Stimulated activated naive B cell treated with anti-CD40 and anti-IgM and Interleukin-4, amounts not matched to agents 10 μg/mL and 1 μg/mL and 100 μg/mL, for 72 hours (primary cell): ENCODE data around the gene MFAP3.
"Not testable (repeated sequence)": the region's sequence is repeated elsewhere in the genome, so short reads cannot be mapped to it uniquely, and the experiment has no call there.

Experiments
- ATAC-seq, 2 donors: fragments of 150-1000 bp; cut with Tn5 transposase; replicated peaks; 2 replicates each; pipeline ENCODE4 v1.10.0; 2021; ENCODE audit warnings: moderate library complexity in 1 of 2
- DNase-seq: peaks from one replicate; pipeline ENCODE4 v3.0.0; 2021
- H3K27ac Mint-ChIP-seq: one replicate; pipeline ENCODE4 v1.8.0; 2022; ENCODE audit warnings: mild to moderate bottlenecking, mixed read lengths
- H3K27me3 Mint-ChIP-seq, 2 donors: one replicate each; pipeline ENCODE4 v1.8.0; 2022; ENCODE audit warnings: mixed read lengths in 2 of 2
- H3K36me3 Mint-ChIP-seq, 2 donors: one replicate each; pipeline ENCODE4 v1.8.0; 2022; ENCODE audit warnings: mixed read lengths in 2 of 2, mild to moderate bottlenecking in 1 of 2
- H3K4me1 Mint-ChIP-seq, 2 donors: one replicate each; pipeline ENCODE4 v1.8.0; 2022; ENCODE audit warnings: mixed read lengths in 2 of 2, mild to moderate bottlenecking in 1 of 2
- H3K4me3 Mint-ChIP-seq, 2 donors: one replicate each; pipeline ENCODE4 v1.8.0; 2022; ENCODE audit warnings: mild to moderate bottlenecking in 2 of 2, mixed read lengths in 2 of 2, moderate library complexity in 1 of 2
- H3K9me3 Mint-ChIP-seq, 2 donors: one replicate each; pipeline ENCODE4 v1.8.0; 2022; ENCODE audit warnings: mixed read lengths in 2 of 2, mild to moderate bottlenecking in 1 of 2

Gene MFAP3

GRCh38 chr5:154060606-154061005 is 21.8 kb downstream of the MFAP3 start:
- H3K9me3 Mint-ChIP-seq, result no peaks in the 10 kb centered on the region
- no peaks in the 10 kb centered on the region for H3K27me3 Mint-ChIP-seq
- H3K4me1 Mint-ChIP-seq, result peaks cover 20 to 25% of the 10 kb centered on the region in 2 donors
- ATAC-seq, result no peak
- peaks cover 6 to 26% of the 10 kb centered on the region in 2 donors for H3K36me3 Mint-ChIP-seq
- no peak for DNase-seq
- no peak overlapping the region for H3K27ac Mint-ChIP-seq
- no peak overlapping the region for H3K4me3 Mint-ChIP-seq

DNA sequence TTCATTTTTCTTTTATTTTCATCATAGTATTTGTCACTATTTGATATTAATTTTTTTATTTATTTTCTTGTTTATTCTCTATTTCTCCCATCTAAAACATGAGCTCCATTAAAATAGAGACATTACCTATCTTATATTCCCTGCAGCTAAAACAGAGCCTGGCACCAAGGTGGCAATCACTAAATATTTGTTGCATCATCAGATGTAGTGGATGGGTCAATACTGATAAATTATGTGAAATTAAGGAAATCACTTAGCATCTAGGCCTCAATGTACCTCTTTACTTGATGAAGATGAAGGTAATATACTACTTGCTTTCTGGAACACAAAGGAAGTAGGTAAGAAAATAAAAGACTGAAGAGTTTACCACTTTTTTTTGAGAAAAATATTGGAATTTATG is 24.6 kb downstream of the MFAP3 start:
- Mint-ChIP-seq H3K4me1 (peaks cover 15 to 16% of the 10 kb centered on the region in 2 donors), H3K9me3 (no peaks in the 10 kb centered on the region), H3K4me3 (no peak overlapping the region), H3K36me3 (peaks cover 3 to 21% of the 10 kb centered on the region in 2 donors), H3K27me3 (no peaks in the 10 kb centered on the region), H3K27ac (no peak overlapping the region)
- DNase-seq (no peak), ATAC-seq (no peak)

DNA sequence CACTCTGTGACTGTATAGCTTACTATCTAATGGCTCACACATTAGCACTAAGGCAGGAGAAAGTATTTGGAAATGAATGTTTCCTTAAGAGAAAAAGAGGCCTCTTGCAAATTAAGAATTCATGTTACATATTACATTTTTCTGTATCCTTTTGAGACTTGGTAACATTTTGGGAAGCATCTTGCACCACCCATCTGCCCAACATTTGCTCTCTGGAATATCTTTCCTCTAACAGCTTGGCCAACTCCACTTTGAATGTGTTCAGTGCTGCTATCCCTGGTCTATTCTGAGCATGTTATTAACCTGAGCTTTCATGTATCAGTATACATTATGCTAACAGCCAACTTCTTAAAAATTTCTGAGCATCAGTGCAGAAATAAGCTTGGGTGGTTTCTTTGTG is 27.2 kb downstream of the MFAP3 start:
- ATAC-seq, result no peak
- no peak overlapping the region for H3K27ac Mint-ChIP-seq
- H3K36me3 Mint-ChIP-seq, result peaks cover 0 to 9% of the 10 kb centered on the region in 2 donors
- H3K9me3 Mint-ChIP-seq, result no peaks in the 10 kb centered on the region
- no peaks in the 10 kb centered on the region for H3K4me1 Mint-ChIP-seq
- DNase-seq, result no peak
- peaks cover 0 to 5% of the 10 kb centered on the region in 2 donors for H3K27me3 Mint-ChIP-seq
- H3K4me3 Mint-ChIP-seq, result no peak overlapping the region

DNA sequence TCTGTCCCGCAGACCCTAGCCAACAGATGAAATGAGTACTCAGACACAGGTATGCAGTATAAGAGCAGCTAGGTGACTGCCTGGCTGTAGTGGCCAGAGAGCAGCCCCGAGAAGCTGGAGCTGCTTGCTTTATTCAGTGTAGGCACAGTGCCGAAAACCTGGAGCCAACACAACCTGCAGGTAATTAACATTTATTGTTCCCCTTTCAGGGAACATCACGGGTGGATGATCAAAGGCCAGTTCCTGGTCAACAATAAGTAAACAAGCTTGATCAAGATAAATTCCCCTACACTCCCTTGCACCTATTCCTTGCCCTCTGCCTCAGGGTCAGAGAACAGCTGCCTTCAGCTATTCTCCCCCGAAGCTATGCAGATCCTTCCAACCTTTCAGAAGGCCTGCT is 31.1 kb downstream of the MFAP3 start:
- H3K27me3 Mint-ChIP-seq, result peaks cover 11 to 14% of the 10 kb centered on the region in 2 donors
- not testable (repeated sequence) for H3K36me3 Mint-ChIP-seq, H3K4me3 Mint-ChIP-seq, H3K9me3 Mint-ChIP-seq, DNase-seq, H3K27ac Mint-ChIP-seq, ATAC-seq
- H3K4me1 Mint-ChIP-seq, result peaks cover 0 to 12% of the 10 kb centered on the region in 2 donors

DNA sequence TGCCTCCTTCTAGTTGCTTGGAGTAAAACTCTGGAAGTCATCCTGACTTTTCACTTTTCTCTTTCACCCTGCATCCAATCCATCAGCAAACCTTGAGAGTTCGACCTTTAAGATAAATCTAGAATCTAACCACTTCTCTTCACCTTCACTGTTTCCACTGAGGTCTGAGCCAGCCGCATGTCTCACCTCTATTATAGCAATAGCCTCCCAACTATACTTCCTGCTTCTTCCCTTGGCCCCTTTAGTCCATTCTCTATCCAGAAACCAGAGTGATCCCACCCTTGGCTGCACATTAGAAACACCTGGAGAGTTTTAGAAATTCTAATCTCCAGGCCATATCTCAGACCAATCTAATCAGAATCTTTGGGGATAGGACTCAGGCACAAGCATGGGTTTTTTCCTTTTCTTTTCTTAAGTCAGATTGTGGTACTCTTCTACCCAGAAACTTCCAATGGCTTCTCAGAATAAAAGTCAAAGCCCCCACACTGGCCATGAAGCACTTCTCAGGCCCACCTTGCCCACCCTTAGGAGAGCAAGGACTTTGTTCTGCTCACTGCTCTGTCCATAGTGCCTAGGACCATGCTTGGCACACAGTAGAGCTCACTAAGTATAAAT is 33.1 kb downstream of the MFAP3 start:
- H3K4me3 Mint-ChIP-seq, result no peak overlapping the region
- no peak overlapping the region for H3K27ac Mint-ChIP-seq
- H3K36me3 Mint-ChIP-seq, result no peaks in the 10 kb centered on the region
- H3K27me3 Mint-ChIP-seq, result peaks cover 11 to 19% of the 10 kb centered on the region in 2 donors
- peak in 1 of 2 donors; percentile 22 for ATAC-seq
- H3K4me1 Mint-ChIP-seq, result peaks cover 0 to 12% of the 10 kb centered on the region in 2 donors
- no peak for DNase-seq
- H3K9me3 Mint-ChIP-seq, result no peaks in the 10 kb centered on the region

DNA sequence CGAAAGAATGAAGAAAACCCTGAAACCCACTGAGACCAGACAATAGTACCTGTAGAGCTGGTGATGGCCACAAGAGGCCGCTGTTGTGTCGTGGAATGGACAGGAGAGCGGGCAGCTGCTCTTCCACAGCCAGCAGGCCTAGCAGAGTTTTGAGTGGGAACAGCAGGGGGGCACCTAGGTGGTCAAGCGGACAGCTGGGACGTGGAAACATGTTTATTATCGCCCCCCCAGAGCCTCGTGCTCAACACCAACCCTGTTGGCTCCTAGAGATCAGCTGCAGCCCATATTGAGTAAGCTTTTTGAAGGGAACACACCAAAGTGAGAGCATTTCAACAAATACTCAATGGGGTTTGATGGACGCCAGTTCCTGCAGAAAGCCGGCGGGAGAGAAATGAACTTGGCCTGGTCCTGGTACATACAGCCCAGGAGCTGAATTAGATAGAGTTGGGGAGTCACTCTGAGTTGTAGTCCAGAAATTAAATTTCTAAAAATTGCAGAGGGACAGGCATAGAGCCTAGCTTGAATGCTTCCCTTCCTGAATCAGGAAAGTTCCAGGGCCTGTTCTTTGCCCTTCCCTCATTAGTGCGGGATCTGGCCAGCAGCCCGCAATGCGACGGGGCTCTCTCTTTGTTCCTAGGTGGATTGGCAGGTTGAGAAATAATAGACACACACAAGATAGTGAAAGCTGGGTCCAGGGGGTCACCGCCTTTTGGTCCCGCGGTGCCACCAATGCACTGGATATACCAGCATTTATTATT is 33.8 kb downstream of the MFAP3 start:
- H3K27me3 Mint-ChIP-seq, result peaks cover 11 to 20% of the 10 kb centered on the region in 2 donors
- peak overlapping the region; percentile 43 for H3K27ac Mint-ChIP-seq
- H3K36me3 Mint-ChIP-seq, result no peaks in the 10 kb centered on the region
- ATAC-seq, result peak; percentile 94 to 96
- DNase-seq, result peak; percentile 62
- H3K9me3 Mint-ChIP-seq, result no peaks in the 10 kb centered on the region
- H3K4me3 Mint-ChIP-seq, result no peak overlapping the region
- peaks cover 0 to 12% of the 10 kb centered on the region in 2 donors for H3K4me1 Mint-ChIP-seq

- Mint-ChIP-seq H3K4me3 (no peak overlapping the region), H3K27ac (no peak overlapping the region)
These were observed 37.6 kb downstream of the MFAP3 start for GRCh38 chr5:154076240-154076922.

DNA sequence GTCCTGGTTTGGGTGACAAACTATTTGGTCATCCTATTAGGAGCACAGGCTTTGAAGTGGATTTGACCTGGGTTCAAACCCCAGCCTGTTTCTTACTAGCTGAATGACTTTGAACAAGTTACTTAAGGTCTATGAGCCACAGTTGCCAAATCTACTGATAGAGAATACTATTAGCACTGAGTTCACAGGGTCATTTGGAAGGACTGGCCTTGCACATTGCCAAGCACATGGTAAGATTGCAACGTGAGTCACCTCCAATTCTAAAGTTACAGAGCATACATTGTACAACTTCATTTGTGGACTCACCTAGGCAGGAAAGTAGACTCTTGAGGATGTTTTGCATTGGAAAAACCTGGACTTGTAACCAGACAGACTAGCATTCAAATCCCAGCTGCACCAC is 38.9 kb downstream of the MFAP3 start:
- DNase-seq (no peak), ATAC-seq (no peak)
- H3K36me3 Mint-ChIP-seq, result no peaks in the 10 kb centered on the region
- H3K27ac Mint-ChIP-seq, result no peak overlapping the region
- H3K4me3 Mint-ChIP-seq, result no peak overlapping the region
- peaks cover 0 to under 1% of the 10 kb centered on the region in 2 donors for H3K4me1 Mint-ChIP-seq
- H3K9me3 Mint-ChIP-seq, result no peaks in the 10 kb centered on the region
- H3K27me3 Mint-ChIP-seq, result peaks cover 3 to 6% of the 10 kb centered on the region in 2 donors

More at GRCh38 chr5:154076240-154076922, 37.6 kb downstream of the MFAP3 start:
- DNase-seq (no peak), ATAC-seq (no peak)
- H3K36me3 Mint-ChIP-seq, result no peaks in the 10 kb centered on the region
- no peaks in the 10 kb centered on the region for H3K9me3 Mint-ChIP-seq
- peaks cover 11 to 12% of the 10 kb centered on the region in 2 donors for H3K27me3 Mint-ChIP-seq
- peaks cover 0 to 12% of the 10 kb centered on the region in 2 donors for H3K4me1 Mint-ChIP-seq

GRCh38 chr5:154078272-154078671 is 39.5 kb downstream of the MFAP3 start:
- Mint-ChIP-seq H3K27ac (no peak overlapping the region), H3K4me1 (no peaks in the 10 kb centered on the region)
- no peak for ATAC-seq

GRCh38 chr5:154081246-154081645 is 42.5 kb downstream of the MFAP3 start:
- Mint-ChIP-seq H3K4me1 (no peaks in the 10 kb centered on the region), H3K36me3 (no peaks in the 10 kb centered on the region), H3K9me3 (no peaks in the 10 kb centered on the region), H3K27me3 (peaks cover 0 to 7% of the 10 kb centered on the region in 2 donors), H3K4me3 (no peak overlapping the region), H3K27ac (no peak overlapping the region)
- DNase-seq (no peak), ATAC-seq (no peak)

More at GRCh38 chr5:154078272-154078671, 39.5 kb downstream of the MFAP3 start:
- no peaks in the 10 kb centered on the region for H3K36me3 Mint-ChIP-seq
- DNase-seq, result no peak
- no peaks in the 10 kb centered on the region for H3K9me3 Mint-ChIP-seq
- peaks cover 0 to 6% of the 10 kb centered on the region in 2 donors for H3K27me3 Mint-ChIP-seq
- no peak overlapping the region for H3K4me3 Mint-ChIP-seq

DNA sequence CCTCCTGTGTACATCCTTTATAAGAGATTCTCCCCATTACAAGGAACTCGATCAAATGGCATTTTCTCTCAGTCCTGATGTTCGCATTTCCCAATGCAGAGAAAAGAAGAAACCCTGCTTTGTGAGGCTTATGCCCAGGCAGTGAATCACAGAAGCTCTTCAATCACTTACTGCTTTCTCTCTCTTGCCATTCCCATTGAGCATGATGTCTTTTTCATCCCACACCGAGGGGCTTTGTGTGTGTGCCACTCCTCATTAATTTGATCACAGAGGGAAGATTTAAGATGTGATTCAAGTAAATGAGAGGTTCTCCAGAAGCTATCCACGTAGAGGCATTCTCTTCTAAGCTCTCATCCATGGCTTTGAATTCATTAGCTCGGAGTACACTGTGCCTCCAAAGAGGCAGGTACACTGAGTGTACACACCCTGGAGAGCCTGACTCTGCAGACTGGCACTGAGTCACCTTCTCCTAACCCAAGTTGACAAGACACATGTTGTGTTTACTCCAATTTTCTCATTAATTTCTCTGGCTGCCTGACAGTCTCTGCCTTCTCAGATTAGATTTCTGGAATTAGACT is 45.4 kb downstream of the MFAP3 start:
- no peaks in the 10 kb centered on the region for H3K36me3 Mint-ChIP-seq
- no peak for ATAC-seq

GRCh38 chr5:154086146-154086545 is 47.4 kb downstream of the MFAP3 start:
- Mint-ChIP-seq H3K4me1 (no peaks in the 10 kb centered on the region), H3K4me3 (no peak overlapping the region), H3K27me3 (peaks cover 0 to 14% of the 10 kb centered on the region in 2 donors), H3K9me3 (no peaks in the 10 kb centered on the region), H3K36me3 (no peaks in the 10 kb centered on the region), H3K27ac (no peak overlapping the region)
- DNase-seq (no peak), ATAC-seq (no peak)

More for the DNA sequence above, 45.4 kb downstream of the MFAP3 start:
- DNase-seq, result no peak
- Mint-ChIP-seq H3K27ac (no peak overlapping the region), H3K9me3 (no peaks in the 10 kb centered on the region), H3K4me1 (no peaks in the 10 kb centered on the region), H3K4me3 (no peak overlapping the region), H3K27me3 (peaks cover 0 to 14% of the 10 kb centered on the region in 2 donors)

GRCh38 chr5:154086641-154087040 is 47.9 kb downstream of the MFAP3 start:
- no peaks in the 10 kb centered on the region for H3K4me1 Mint-ChIP-seq
- peaks cover 4 to 17% of the 10 kb centered on the region in 2 donors for H3K27me3 Mint-ChIP-seq
- ATAC-seq, result no peak
- H3K27ac Mint-ChIP-seq, result no peak overlapping the region
- no peak overlapping the region for H3K4me3 Mint-ChIP-seq
- no peaks in the 10 kb centered on the region for H3K36me3 Mint-ChIP-seq
- DNase-seq, result no peak
- no peaks in the 10 kb centered on the region for H3K9me3 Mint-ChIP-seq

- no peak overlapping the region for H3K27ac Mint-ChIP-seq
- no peaks in the 10 kb centered on the region for H3K36me3 Mint-ChIP-seq
- H3K9me3 Mint-ChIP-seq, result no peaks in the 10 kb centered on the region
- no peaks in the 10 kb centered on the region for H3K4me1 Mint-ChIP-seq
- DNase-seq (no peak), ATAC-seq (no peak)
- H3K27me3 Mint-ChIP-seq, result peaks cover 9 to 21% of the 10 kb centered on the region in 2 donors
- H3K4me3 Mint-ChIP-seq, result no peak overlapping the region
These were observed 48.5 kb downstream of the MFAP3 start for GRCh38 chr5:154087260-154087659.
